Endothelial cell (in vitro differentiated cells): Measurements from ENCODE around the gene IGF2. TPM values are rescaled to one million over a fixed set of nuclear protein-coding genes. Genes with fewer than 3 reads are reported as not detected.
A peak's percentile ranks its signal among the peaks of the same experiment; 100 is the strongest.

Experiments used
- DNase-seq: peaks from one replicate; pipeline ENCODE4 v3.0.0; 2021; ENCODE audit warnings: low spot score
- H3K27ac Mint-ChIP-seq: one replicate; pipeline ENCODE4 v1.8.0; 2021; ENCODE audit warnings: mixed read lengths, inconsistent platforms; ENCODE audit not compliant: unreplicated experiment
- H3K27me3 Mint-ChIP-seq: one replicate; pipeline ENCODE4 v1.8.0; 2021; ENCODE audit warnings: mild to moderate bottlenecking, moderate library complexity, mixed read lengths, inconsistent platforms; ENCODE audit not compliant: unreplicated experiment
- H3K36me3 Mint-ChIP-seq: one replicate; pipeline ENCODE4 v1.8.0; 2021; ENCODE audit warnings: mild to moderate bottlenecking, low read depth, mixed read lengths, inconsistent platforms; ENCODE audit not compliant: unreplicated experiment
- H3K4me1 Mint-ChIP-seq: one replicate; pipeline ENCODE4 v1.8.0; 2021; ENCODE audit warnings: mild to moderate bottlenecking, mixed read lengths, inconsistent platforms; ENCODE audit not compliant: unreplicated experiment
- H3K4me3 Mint-ChIP-seq: one replicate; pipeline ENCODE4 v1.8.0; 2021; ENCODE audit warnings: mild to moderate bottlenecking, mixed read lengths, inconsistent platforms; ENCODE audit not compliant: unreplicated experiment
- H3K9me3 Mint-ChIP-seq: one replicate; pipeline ENCODE4 v1.8.0; 2021; ENCODE audit warnings: mixed read lengths, inconsistent platforms; ENCODE audit not compliant: unreplicated experiment
- total RNA-seq: library from RNA; stranded (reverse); fragmentation: NEBNext Ultra II Directional; extraction: Animal tissue kit (Norgen Biotek cat#: 25700); gene quantifications from one replicate; pipeline ENCODE4 v1.2.1, GENCODE V29; 2021; ENCODE audit not compliant: unreplicated experiment
- TF ChIP-seq, protein P1 (sequence below): fragments of 200-600 bp; sonication (generic); IDR thresholded peaks from one replicate; pipeline ENCODE4 v1.5.0; 2021; ENCODE audit warnings: antibody characterized with exemption; ENCODE audit not compliant: unreplicated experiment

Gene IGF2
- total RNA-seq, 1 donor from 2014 or later, result 2.1 TPM

DNA sequence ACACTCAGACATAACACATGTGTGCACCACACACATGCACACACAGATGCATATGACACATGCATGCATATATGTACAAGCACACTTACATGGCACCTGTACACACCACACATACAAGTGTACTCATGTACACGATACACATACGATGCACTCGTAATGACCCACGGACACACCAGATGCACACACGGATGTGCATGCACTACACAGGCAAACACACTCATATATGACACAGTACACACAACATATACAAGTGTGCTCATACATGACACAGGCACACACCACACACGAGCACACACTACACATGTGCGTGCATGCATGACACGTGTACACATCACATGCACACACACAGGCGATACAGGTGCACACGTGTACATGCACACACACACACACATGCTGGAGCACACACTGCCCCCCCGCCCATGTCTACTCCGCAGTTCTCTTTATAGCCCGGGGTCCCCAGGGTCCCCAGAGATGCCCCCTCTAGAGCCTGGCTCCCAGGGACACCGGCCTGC is 37.3 kb upstream of the IGF2 start:
- H3K9me3 Mint-ChIP-seq, result no peaks in the 10 kb centered on the region

GRCh38 chr11:2175659-2176058 is 36.5 kb upstream of the IGF2 start:
- no peak overlapping the region for H3K27ac Mint-ChIP-seq
- TF ChIP-seq, protein P1, sequence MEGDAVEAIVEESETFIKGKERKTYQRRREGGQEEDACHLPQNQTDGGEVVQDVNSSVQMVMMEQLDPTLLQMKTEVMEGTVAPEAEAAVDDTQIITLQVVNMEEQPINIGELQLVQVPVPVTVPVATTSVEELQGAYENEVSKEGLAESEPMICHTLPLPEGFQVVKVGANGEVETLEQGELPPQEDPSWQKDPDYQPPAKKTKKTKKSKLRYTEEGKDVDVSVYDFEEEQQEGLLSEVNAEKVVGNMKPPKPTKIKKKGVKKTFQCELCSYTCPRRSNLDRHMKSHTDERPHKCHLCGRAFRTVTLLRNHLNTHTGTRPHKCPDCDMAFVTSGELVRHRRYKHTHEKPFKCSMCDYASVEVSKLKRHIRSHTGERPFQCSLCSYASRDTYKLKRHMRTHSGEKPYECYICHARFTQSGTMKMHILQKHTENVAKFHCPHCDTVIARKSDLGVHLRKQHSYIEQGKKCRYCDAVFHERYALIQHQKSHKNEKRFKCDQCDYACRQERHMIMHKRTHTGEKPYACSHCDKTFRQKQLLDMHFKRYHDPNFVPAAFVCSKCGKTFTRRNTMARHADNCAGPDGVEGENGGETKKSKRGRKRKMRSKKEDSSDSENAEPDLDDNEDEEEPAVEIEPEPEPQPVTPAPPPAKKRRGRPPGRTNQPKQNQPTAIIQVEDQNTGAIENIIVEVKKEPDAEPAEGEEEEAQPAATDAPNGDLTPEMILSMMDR, result no peak
- peaks cover 8% of the 10 kb centered on the region for H3K27me3 Mint-ChIP-seq
- H3K4me1 Mint-ChIP-seq, result no peaks in the 10 kb centered on the region
- DNase-seq, result no peak
- H3K9me3 Mint-ChIP-seq, result no peaks in the 10 kb centered on the region
- no peaks in the 10 kb centered on the region for H3K36me3 Mint-ChIP-seq
- no peak overlapping the region for H3K4me3 Mint-ChIP-seq

More for the DNA sequence above, 37.3 kb upstream of the IGF2 start:
- peaks cover 5% of the 10 kb centered on the region for H3K27me3 Mint-ChIP-seq
- no peak overlapping the region for H3K27ac Mint-ChIP-seq
- no peaks in the 10 kb centered on the region for H3K36me3 Mint-ChIP-seq
- no peak overlapping the region for H3K4me3 Mint-ChIP-seq
- no peaks in the 10 kb centered on the region for H3K4me1 Mint-ChIP-seq
- TF ChIP-seq, protein P1, result no peak
- DNase-seq, result no peak

- H3K36me3 Mint-ChIP-seq, result no peaks in the 10 kb centered on the region
- no peak for DNase-seq
- no peaks in the 10 kb centered on the region for H3K4me1 Mint-ChIP-seq
- no peak overlapping the region for H3K27ac Mint-ChIP-seq
- TF ChIP-seq, protein P1, result no peak
- H3K9me3 Mint-ChIP-seq, result no peaks in the 10 kb centered on the region
- no peak overlapping the region for H3K4me3 Mint-ChIP-seq
- peaks cover 8% of the 10 kb centered on the region for H3K27me3 Mint-ChIP-seq
These were observed 35.2 kb upstream of the IGF2 start for GRCh38 chr11:2174361-2174760.

DNA sequence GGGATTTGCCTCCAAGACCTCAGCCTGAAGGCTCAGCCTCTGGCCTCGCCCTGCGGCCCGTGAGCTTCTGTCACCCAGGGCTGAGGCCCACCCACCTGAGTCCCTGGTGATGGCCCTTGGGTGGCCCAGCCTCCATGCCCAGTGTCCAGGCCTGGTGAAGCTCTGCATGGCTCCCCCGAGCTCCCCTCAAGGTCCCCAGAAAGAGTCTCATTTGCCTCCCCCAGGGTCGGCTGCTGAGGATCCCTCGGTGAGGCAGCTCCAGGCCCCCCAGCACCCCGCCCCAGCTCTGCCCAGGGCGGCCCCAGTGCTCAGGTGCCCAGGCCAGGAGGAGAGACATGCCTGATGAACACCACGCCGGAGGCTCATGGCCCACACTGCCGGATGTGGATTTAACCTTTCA is 34.6 kb upstream of the IGF2 start:
- Mint-ChIP-seq H3K27ac (no peak overlapping the region), H3K4me3 (no peak overlapping the region), H3K36me3 (no peaks in the 10 kb centered on the region), H3K9me3 (no peaks in the 10 kb centered on the region), H3K4me1 (no peaks in the 10 kb centered on the region), H3K27me3 (peaks cover 8% of the 10 kb centered on the region)
- TF ChIP-seq, protein P1, result no peak
- DNase-seq, result no peak

DNA sequence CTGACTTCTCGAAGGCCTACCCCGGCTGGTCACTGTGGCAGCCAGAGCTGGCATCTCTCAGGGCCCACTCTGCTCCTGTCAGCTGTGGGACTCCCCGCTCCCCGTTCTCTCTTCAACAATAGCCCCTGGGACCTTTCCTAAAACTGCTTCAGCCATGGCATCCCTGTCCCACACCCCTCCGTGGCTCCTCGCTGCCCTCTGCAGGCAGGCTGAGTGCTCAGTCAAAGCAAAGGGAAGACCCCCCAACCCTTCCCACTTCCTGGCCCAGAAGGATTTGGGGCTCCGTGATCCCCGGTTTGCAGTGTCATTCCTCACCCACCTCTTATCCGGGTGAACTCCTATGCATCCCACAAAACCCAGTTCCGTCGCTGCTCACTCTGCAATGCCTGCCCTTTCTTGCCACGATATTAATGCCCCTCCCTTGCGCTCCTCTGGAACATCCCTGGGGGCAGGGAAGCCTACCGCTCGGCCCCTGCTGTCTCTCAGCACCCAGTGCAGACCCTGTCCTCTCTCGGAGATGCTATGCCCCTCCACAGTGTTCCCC is 34.0 kb upstream of the IGF2 start:
- Mint-ChIP-seq H3K4me1 (no peaks in the 10 kb centered on the region), H3K4me3 (no peak overlapping the region), H3K9me3 (no peaks in the 10 kb centered on the region), H3K36me3 (no peaks in the 10 kb centered on the region), H3K27ac (no peak overlapping the region), H3K27me3 (peaks cover 8% of the 10 kb centered on the region)
- DNase-seq, result peak; percentile 64
- TF ChIP-seq, protein P1, result peak; percentile 37
